Activated CD8-positive, alpha-beta memory T cell treated with anti-CD3 and anti-CD28 coated beads, Interleukin-2, amount 50 U/mL, for 48 hours (primary cell): ENCODE measurements around the gene RAPGEF5.

Experiments used
- DNase-seq: peaks from one replicate; pipeline ENCODE4 v3.0.0-alpha.2; 2020

Gene RAPGEF5

GRCh38 chr7:22213081-22213480 is 143.9 kb downstream of the RAPGEF5 start:
- DNase-seq: no peak

GRCh38 chr7:22210967-22211366 is 146.0 kb downstream of the RAPGEF5 start:
- no peak for DNase-seq

- no peak for DNase-seq
Observed at GRCh38 chr7:22210355-22210754, 146.6 kb downstream of the RAPGEF5 start.

DNA sequence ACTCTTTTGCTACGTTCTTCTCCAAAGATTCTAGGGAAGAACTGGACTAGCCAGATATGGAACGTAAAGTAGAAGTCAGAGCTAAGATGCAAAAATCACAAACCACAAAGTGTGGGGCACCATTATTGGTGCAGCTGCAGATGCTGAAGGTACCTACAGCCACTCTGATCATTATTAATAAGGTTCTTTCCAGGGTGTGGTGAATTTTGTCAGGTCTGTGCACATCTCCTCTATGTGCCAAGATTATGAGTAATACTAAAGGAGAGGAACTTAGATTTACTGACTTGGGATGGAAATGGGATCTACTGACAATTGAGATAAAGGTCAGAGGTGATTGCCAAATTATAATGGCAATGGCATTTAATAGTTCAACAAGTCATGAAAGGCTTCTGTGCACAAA is 148.2 kb downstream of the RAPGEF5 start:
- no peak for DNase-seq

- no peak for DNase-seq
Observed at GRCh38 chr7:22207724-22208225, 149.2 kb downstream of the RAPGEF5 start.

- DNase-seq: no peak
Observed at GRCh38 chr7:22205631-22206030, 151.3 kb downstream of the RAPGEF5 start.

DNA sequence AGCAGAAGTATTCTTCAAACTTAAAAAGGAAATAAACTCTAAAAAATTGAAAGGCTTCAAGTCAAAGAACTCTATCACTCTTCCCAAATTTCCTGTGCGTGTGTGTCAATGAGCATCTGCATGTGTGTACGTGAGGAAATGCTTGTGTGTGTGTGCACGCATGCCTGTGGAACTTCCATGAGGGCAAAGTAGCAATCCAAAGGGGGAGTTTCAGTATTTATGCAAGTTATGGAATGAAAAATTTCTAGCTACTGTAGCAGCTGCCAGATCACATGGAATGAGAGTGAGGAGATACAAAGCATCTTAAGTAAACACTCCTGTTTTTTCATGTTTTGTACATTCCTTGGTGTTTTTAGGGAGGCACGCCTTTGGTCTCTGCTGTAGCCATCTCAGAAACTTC is 152.6 kb downstream of the RAPGEF5 start:
- no peak for DNase-seq

DNA sequence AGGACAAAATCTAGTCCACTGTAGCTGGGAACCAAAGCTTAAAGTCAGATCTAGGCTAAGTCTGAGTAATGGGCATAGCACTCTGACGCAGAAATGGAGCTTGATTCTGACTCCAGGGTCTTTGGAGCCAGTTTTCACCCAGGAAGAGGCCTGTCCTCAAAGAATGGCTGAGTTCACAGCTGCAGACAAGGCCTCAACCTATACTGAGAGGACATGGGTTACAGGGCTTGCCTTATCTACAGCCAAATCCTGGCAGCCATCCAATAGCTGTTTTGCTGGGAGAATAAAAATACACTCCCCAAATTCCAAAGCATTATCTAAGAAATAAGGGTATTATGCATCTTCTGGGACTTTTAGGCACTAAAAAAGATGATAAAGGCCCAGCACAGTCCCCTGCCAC is 154.8 kb downstream of the RAPGEF5 start:
- no peak for DNase-seq

DNA sequence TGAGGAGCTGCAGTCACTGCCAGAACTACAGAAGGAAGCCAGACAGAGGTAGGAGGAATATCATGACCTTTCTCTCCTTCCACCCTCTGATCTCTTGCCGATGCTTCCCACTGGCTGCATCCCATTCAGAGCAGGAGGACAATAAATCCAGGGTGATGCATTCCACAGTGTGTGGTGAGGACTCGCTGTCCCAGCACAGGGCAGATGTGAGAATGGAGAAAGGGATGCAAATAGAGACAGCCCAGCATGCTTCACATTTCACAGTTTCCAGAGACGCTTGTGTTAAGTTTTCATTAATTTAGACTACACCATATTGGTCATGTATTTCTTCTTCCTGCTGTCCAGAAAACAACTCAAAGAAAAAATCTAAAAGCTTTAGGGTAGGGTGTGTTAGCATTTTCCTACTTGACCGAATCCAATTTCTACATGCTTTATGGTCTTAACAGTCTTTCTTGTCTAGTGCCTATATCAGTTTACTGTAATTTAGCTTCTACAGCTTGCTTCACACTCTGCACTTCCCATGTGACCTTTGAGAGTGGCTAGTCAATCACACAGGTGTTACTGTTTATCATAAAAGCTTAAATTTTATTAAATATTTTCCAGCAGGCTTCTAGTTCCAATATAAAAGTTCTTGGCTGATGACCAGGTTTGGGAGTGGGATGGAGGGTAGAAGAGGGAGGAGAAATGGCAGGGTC is 155.6 kb downstream of the RAPGEF5 start:
- no peak for DNase-seq

- no peak for DNase-seq
Observed at GRCh38 chr7:22200777-22201176, 156.2 kb downstream of the RAPGEF5 start.

- no peak for DNase-seq
Observed at GRCh38 chr7:22200238-22200637, 156.7 kb downstream of the RAPGEF5 start.

DNA sequence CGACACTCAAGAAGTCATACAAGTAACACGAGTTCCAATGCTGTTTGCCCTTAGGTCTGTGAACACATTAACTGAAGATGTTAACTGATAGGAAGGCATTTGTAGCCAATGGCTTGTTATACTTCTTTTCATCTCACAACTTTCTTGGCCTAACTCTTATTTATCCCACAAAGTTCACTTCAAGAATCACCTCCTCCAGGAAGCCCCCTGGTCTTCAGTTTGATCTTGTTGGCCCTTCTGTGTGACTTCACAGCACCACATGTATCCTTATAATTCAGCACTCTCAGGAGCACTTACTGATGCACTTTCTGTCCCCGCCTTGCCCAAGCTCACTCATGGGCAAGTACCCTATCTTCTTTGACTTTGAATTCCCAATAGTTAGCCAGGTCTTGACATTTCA is 159.6 kb downstream of the RAPGEF5 start:
- DNase-seq: no peak

DNA sequence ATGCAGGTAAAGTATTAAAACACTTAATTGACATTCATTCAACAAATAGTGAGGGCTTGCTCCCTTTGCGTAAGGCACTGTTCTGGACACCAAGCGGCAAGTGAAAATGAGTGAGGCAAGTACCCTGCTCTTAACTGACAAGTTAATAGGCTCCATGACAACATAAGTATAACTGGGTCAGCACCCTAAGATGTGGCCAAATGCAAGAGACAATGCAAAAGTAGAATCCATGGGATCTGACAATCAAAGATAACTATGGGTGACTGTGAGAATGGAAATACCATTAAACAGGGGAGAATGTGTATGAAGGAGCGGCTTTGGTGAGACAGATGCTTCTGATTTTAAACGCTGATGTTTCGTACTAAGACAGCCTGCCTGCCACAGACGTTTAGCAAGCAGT is 160.5 kb downstream of the RAPGEF5 start:
- DNase-seq: no peak

DNA sequence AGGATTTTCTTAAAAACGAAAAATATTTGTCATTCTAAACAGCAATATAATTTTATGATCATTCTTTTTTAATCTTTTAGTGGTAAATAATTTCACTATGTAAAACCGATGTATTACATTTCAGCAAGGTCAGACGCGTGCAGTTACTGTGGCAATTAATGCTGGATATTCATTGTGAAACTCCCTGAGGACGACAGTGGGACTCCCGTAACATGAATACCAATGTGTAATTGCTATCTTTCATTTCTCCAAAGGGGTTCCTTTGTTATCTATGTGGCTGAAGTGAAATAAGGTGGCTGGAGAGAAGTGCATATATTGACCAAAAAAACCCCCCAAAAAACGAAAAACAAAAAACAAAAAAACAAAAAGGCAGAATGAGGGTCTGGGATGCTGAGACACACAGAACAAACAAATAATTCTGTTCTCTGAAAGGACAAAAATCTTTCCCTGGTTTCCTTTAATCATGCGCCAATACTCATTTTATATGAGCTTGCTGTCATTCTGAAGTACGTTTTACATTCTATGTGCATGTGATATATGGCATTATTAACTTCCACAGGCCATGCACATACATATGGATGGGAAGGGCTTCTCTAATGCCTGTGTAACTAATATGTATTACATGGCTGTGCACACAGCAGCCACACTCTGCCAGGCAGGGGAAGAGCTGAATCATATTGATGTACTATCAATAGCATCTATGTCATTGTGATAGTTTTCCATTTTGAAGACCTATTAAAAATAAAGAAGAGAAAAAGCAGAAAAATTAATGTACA is 161.4 kb downstream of the RAPGEF5 start:
- DNase-seq: no peak

DNA sequence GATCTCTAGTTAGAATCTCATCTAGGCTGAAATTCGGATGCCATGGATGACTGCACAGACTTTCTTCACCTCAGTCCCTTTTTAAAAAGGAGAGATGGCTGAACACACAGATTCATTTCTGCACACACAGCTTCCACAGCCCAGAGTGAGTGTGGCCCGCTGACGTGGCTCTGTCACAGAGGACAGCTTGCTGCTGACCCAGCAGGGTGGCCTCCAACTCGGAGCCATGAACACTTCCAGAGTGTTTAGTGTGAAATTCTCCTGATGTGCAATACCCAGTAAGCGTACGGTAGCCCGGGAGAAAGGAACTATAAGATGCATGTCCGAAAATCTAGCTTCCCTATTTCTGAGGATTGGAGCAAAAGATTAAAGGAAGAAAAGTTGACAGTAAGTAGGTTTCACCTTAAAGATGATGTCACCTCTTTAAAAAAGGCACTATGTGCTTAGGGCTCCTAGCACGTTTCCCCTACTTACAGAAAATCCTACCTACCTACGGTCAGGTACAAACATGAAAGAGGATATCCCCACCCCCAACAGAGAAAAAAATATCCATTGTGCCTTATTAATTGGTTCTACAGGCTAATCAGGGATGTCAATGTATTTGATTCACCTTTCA is 162.2 kb downstream of the RAPGEF5 start:
- no peak for DNase-seq

- DNase-seq: no peak
Observed at GRCh38 chr7:22193450-22193983, 163.4 kb downstream of the RAPGEF5 start.

DNA sequence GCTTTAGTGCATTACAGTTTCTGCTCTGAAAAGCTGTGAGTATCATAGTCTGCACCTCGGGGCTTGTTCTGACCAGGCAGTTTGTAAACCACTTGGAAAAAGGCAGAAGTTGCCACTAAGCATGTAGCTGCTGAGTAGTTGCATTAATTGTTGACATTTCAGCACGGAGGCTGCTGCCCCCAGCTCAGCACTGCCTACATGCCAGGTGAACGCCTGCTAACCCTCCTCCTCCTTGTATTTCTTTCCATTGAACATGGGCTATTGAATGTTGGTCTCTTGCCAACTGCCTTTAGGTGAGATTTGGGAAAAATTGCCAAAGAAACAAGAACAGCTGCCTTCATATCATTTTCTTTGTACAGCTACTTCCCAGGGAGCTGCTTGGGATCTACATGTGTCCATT is 164.2 kb downstream of the RAPGEF5 start:
- DNase-seq: no peak

DNA sequence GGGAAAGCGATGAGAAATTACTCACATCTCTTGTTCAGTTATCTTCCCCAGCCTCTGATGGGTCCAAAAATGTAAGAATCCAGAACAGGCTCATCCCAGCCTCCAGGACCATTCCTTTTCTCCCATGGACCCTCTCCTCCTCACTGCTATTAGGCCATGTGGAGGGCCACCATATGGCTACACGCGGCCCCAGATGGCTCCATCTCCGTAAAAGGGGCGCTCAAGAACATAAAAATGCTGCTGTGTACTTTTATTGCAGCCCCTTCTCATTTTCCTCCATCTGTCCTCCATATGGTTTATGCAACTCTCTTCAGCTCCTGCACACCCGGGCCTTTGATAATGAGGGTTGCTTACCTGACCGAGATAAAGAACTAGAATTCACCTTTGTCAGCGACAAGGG is 166.2 kb downstream of the RAPGEF5 start:
- no peak for DNase-seq

- DNase-seq: no peak
Observed at GRCh38 chr7:22189741-22190140, 167.2 kb downstream of the RAPGEF5 start.

DNA sequence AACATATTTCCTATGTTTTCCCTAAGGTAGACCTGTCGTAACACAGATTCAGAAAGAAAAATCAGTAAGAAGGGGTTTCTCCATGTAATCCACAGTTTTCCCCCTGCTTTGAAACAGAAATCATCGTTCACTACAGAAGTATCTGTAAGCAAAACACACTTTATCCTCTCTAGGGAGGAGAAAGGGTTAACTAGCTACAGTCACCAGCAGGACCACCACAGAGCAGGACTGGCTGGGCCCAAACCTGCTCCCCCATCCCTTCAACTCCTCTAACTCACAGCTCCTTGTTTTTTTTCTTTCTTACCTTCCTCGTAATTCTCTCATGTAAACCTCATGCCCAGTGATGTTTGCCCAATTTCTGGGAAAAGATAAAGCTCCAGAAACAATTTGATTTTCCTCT is 167.7 kb downstream of the RAPGEF5 start:
- DNase-seq: no peak

GRCh38 chr7:22187691-22188348 is 169.1 kb downstream of the RAPGEF5 start:
- DNase-seq: no peak

DNA sequence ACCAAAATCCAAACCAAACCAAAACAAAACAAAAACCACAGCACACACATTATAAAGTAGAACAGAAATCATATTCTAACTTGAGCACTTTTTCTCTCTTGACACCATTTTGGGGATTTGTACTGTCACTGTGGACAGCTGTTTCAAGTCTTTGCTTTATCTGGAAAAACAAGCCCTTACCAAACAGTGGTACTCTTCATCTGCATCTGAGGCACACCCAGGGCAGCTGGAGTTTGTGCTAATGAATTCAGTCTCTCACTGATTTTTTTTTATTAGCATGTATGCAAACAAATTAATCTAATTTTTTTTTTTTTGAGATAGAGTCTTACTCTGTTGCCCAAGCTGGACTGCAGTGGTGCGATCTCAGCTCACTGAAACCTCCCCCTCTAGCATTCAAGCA is 171.4 kb downstream of the RAPGEF5 start:
- no peak for DNase-seq

- DNase-seq: no peak
Observed at GRCh38 chr7:22184549-22185199, 172.3 kb downstream of the RAPGEF5 start.
